Glomerular visceral epithelial cell (primary cell): ENCODE data around the gene RAB3A.
A peak's percentile ranks its signal among the peaks of the same experiment; 100 is the strongest.

ENCODE experiments used
- DNase-seq: peaks from one replicate; pipeline ENCODE4 v3.0.0-alpha.2; 2016; ENCODE audit errors: extremely low spot score

RAB3A gene

GRCh38 chr19:18203863-18204393, at the start of gene RAB3A:
Gene RAB3A (minus strand): TSS chr19:18204042. CDS start chr19:18202740, 1,302 bp downstream.
- peak; percentile 100 for DNase-seq

- DNase-seq = no peak
These were observed 49.3 kb upstream of the RAB3A start for GRCh38 chr19:18253130-18253529.

GRCh38 chr19:18252370-18252717, 48.5 kb upstream of the RAB3A start:
- no peak for DNase-seq

GRCh38 chr19:18251587-18252369, 47.9 kb upstream of the RAB3A start:
- peak; percentile 73 for DNase-seq

GRCh38 chr19:18249834-18250233, 46.0 kb upstream of the RAB3A start:
- no peak for DNase-seq

- no peak for DNase-seq
These were observed 41.5 kb upstream of the RAB3A start for GRCh38 chr19:18245297-18245696.

GRCh38 chr19:18239303-18239702, 35.5 kb upstream of the RAB3A start:
- no peak for DNase-seq

- no peak for DNase-seq
These were observed 30.4 kb upstream of the RAB3A start for GRCh38 chr19:18234194-18234593.

- DNase-seq = peak; percentile 63
These were observed 29.5 kb upstream of the RAB3A start for GRCh38 chr19:18233224-18233825.

- peak; percentile 41 for DNase-seq
These were observed 28.8 kb upstream of the RAB3A start for GRCh38 chr19:18232540-18233223.

GRCh38 chr19:18231775-18232174, 27.9 kb upstream of the RAB3A start:
- no peak for DNase-seq

GRCh38 chr19:18230941-18231734, 27.3 kb upstream of the RAB3A start:
- DNase-seq = no peak

- DNase-seq = no peak
These were observed 26.1 kb upstream of the RAB3A start for GRCh38 chr19:18229915-18230314.

- DNase-seq = no peak
These were observed 25.6 kb upstream of the RAB3A start for GRCh38 chr19:18229474-18229873.

- DNase-seq = no peak
These were observed 24.0 kb upstream of the RAB3A start for GRCh38 chr19:18227781-18228271.

GRCh38 chr19:18226956-18227780, 23.3 kb upstream of the RAB3A start:
- no peak for DNase-seq

- DNase-seq = no peak
These were observed 22.0 kb upstream of the RAB3A start, which contains the start of gene PDE4C for GRCh38 chr19:18225702-18226468. Gene PDE4C (minus strand): TSS chr19:18226438. CDS start chr19:18226415, 23 bp downstream.

- no peak for DNase-seq
These were observed 21.5 kb upstream of the RAB3A start for GRCh38 chr19:18225355-18225701.

GRCh38 chr19:18224525-18225354, 20.9 kb upstream of the RAB3A start:
- DNase-seq = peak; percentile 99
